HG03469 (cell line): ENCODE data around the gene RCAN2.

Experiments
- ATAC-seq: cut with Tn5 transposase; IDR thresholded peaks from one replicate; pipeline ENCODE4 v1.9.1; 2021; ENCODE audit warnings: mild to moderate bottlenecking, moderate library complexity, moderate number of reproducible peaks; ENCODE audit not compliant: unreplicated experiment

The RCAN2 gene

DNA sequence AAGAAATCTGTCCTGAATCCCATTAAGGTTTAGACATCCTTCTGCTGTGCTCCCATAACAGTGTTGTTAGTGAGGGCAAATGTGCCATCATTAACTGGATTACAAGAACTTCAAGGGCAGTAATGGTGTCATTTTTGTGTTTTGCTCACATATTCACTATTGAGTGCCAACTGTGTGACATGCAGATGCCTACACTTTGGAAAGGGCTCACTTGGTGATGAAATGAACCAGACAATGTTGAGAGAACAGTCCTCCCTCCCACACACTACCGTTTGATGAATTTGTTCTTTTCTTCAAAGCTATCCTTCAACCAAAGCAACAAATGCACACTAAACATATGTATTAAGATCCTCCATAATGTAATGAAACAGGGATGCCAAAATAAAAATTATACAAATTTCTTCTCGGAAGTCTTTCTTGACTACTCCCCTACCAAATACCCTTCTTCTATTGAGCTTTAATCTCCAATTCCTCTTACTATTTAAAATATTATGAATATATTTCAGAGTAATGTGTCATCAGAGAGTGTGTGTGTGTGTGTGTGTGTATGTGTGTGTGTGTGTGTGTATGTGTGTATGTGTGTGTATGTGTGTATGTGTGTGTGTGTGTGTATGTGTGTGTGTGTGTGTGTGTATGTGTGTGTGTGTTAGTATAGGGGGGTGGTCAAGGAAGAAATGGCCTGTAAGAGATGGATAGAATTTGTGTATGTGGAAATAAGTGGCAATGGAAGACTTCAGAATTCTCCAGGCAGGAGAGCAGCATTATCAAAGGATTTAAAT lies 228.1 kb downstream of the RCAN2 start:
- no peak for ATAC-seq

GRCh38 chr6:46258249-46258648 lies 233.0 kb downstream of the RCAN2 start:
- ATAC-seq = no peak

DNA sequence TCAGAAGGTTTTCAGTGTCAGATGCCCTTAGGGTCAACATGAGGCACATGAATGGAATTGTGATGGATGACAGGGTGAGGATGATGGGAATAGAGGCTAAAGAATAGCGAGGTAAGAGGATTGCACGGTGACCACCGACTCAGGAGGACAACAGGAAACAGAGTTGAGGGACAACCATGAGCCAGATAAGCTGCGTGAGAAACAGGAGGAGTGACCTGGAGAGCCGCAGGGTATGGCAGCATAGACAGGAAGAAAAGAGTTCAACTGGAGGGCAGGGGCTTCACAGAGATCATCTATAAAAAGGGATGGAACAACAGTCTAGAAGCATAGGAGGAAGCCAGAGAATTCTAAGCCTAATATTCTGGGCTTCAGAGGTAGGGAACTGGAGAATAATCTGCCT lies 235.7 kb downstream of the RCAN2 start:
- ATAC-seq = no peak

- no peak for ATAC-seq
These were observed 236.3 kb downstream of the RCAN2 start for GRCh38 chr6:46254946-46255345.

GRCh38 chr6:46254331-46254730 lies 236.9 kb downstream of the RCAN2 start:
- no peak for ATAC-seq

DNA sequence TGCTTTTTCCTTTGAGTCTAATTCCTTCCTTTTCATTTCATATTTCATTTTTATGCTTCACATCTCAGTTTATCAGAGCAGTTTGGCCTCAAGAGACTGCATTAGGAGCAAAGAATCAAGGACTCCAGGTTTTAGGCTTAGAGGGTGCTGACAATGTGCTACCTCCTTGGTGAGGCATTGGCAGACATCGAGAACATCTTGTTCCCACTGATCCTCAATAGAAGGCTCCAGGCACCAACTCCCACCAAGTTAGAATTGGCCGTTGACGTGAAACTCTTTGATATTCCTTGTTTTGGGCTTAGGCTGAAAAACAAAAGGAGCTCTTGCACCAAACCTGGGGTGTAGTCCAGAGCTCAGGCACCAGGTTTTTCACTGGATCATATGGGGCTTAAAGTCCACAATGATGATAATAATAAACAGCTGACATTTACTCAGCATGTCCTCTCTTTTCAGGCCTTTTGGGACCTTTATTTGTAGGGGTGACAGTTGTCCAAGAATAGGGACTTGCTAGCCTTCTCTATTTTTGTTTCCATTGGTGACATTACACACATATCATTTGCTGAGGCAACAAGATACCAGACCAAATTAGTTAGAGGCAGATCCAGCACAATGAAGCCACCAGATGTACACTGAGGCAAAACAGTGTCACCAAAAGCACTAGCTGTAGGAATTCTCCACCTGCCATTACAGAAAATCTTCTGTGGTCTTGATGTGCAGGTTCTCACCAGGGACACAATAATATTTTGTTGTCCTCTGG lies 239.5 kb downstream of the RCAN2 start:
- no peak for ATAC-seq

DNA sequence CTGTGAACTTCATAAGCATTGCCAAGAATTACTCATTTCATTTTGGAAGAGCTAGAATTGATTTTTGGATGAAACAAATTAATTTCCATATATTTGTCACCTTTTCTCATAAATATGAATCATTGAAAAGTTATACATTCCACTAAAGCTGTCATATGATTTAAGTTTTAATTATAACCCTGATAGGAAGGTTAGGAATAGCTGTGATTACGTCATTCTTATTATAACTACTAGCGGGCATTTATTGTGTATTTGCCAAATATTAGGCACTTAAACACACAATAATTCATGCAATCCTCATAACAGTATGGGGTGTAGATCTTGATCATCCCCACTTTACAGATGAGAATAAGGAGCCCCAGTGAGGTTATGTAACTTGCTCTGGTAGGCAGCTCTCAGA lies 243.1 kb downstream of the RCAN2 start:
- ATAC-seq = no peak

DNA sequence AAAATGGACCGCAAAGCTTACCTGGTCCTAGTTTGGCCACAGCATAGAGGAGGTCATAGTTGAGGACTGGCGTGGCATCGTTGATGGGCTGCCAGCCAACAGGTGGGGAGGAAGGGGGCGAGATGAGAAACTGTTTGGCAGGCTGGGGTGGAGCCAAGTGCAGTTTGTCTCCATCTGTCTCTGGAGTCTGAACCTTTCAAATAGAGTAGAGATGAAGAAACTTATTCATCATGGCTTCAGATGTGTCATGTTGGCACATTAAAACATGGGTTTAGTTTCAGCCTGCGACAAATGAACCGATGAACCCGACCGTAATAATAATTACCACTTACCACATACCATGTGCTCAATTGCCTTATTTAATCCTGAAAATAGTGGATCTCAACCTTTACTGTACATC lies 244.5 kb downstream of the RCAN2 start:
- no peak for ATAC-seq

DNA sequence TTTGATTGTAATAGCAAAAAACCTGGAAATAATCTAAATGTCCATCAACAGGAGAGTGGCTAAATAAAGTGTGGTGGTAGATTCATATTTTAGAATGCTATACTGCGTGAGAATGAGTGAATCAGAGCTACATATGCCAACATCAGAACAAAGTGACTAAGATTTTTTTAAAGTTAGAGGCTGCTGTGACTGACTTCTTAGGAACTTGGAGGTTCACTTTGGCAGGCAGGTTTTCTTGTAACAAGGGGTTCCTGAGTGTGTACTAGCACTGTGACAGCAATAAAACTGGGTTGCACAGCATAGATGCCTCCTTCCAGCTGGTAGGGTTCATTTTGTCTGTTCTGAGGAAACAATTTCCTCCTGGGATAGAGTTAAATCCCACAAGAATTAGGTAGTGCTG lies 245.2 kb downstream of the RCAN2 start:
- no peak for ATAC-seq

- no peak for ATAC-seq
These were observed 246.6 kb downstream of the RCAN2 start for GRCh38 chr6:46244670-46245069.

DNA sequence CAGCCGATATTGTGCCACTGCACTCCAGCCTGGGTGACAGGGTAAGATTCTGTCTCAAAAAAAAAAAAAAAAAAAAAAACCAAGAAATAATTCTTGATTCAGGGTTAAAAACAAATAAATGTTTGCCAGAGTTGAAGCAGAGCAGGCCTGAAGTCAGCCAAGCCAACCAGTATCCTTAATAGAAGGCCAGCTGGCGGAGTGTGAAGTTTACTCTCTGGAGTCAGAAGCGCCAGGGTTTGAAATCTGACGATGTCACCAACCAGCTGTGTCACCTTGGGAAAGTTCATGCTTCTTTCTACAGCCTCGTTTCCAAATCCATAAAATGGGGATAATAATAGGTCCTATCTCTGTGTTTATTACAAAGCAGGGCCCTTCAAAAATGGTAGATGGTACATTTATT lies 247.5 kb downstream of the RCAN2 start:
- ATAC-seq = no peak

- ATAC-seq = no peak
These were observed 248.3 kb downstream of the RCAN2 start for GRCh38 chr6:46242921-46243320.

- ATAC-seq = no peak
These were observed 250.2 kb downstream of the RCAN2 start for GRCh38 chr6:46240866-46241565.

GRCh38 chr6:46236752-46237151 lies 254.5 kb downstream of the RCAN2 start:
- no peak for ATAC-seq

DNA sequence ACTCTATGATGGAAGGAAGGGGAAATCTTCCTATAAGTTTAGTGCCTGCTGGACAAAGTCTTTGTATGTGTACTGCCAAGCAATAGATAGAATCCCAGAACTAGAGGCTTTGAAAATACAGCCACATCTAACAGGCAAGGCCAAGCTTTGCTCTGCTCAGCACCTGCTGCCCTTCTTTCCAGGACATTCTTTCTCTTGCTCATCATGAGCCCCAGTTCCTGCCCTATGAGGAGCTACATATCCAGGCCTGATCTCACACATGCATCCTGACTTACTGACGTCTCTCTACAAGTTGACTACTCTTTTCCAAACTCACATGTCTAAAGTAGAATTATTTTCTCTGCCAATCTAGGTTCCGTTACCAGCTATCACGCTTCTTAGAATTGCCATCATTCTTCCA lies 256.0 kb downstream of the RCAN2 start:
- no peak for ATAC-seq

DNA sequence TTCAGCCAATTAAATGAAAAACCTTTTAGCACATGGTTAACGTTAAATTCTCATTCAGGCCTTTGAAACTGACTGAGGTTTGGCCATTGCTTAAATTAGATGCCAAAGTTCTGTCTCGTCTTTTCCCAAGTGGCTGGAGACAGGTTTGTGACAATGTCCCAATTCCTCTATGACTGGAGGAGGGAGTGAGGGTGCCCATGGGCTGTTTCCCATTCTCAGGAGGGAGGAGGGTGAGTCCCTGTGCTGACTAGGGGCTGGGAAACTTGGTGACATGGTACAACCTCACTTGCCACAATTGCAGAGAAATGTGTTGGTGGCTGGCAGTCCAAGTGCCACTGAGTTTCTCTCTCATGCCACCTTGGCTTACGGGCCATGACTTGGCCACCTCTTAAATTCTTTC lies 256.5 kb downstream of the RCAN2 start:
- ATAC-seq = no peak

GRCh38 chr6:46234156-46234556 lies 257.1 kb downstream of the RCAN2 start:
- ATAC-seq = no peak

- no peak for ATAC-seq
These were observed 258.1 kb downstream of the RCAN2 start for GRCh38 chr6:46233129-46233528.

DNA sequence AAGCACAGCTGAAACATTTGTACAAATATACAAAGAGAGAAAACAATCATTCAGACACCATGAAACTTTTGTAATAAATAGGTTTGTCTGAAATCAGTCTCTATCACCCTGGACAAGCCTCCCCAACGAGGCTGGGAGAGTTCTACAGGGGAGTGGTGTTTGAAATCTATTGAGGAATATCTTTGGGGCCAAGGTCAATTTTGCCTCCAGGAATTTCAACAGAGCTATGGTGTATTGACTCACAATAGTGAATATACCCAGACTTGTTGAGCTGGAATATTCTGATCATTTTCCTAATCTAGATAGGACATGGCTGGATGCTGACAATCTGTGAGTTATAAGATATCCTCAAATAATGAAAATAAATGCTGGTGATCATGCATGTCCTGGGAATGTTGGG lies 269.0 kb downstream of the RCAN2 start:
- no peak for ATAC-seq

DNA sequence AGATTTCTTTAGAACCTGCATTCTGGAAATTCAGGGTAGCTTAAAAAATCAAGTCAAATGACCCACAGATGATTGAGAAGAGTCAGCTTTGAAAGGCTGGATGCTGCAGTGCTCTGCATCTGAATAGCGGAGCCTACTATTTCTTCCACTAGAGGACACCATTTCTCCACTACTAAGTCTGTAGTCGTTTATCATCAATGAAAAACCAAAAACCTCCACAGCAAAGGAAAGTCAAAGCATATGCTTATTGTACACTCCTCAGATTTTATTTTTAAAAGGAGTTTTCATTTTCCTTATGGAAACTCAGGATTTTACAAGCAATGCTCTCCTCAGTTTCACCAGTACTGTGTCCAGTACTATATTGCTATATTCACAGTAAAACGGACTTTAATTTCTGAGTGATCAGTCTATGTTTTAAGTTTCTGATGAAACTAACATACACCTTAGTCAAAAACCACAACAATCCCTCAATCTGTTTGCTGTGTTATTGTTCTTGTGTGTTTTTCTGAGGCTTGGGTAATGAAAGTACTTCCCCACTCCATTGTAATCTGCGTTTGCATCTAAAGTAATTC lies 269.9 kb downstream of the RCAN2 start:
- ATAC-seq = peak; percentile 40
